Airway epithelial cell (primary cell): ENCODE data around the gene GEMIN2. TPM values are rescaled to one million over a fixed set of nuclear protein-coding genes. Genes with fewer than 3 reads are reported as not detected.

Experiments
- total RNA-seq: library from RNA; depleted of rRNA; stranded (reverse); fragments of >200 nt; gene quantifications from 2 replicates; pipeline ENCODE4 v1.2.3, GENCODE V29; 2015

Gene GEMIN2
- 29.5 and 45.6 TPM in 2 replicates for total RNA-seq

GRCh38 chr14:39114073-39114838 lies at the start of gene GEMIN2:
GEMIN2 (plus strand) TSS chr14:39114323; CDS start chr14:39114339, 16 bp downstream.

GRCh38 chr14:39102969-39103957 lies 10.9 kb upstream of the GEMIN2 start, which contains the start of gene SEC23A:
SEC23A (minus strand) TSS chr14:39103235; CDS start chr14:39096118, 7,117 bp downstream.

DNA sequence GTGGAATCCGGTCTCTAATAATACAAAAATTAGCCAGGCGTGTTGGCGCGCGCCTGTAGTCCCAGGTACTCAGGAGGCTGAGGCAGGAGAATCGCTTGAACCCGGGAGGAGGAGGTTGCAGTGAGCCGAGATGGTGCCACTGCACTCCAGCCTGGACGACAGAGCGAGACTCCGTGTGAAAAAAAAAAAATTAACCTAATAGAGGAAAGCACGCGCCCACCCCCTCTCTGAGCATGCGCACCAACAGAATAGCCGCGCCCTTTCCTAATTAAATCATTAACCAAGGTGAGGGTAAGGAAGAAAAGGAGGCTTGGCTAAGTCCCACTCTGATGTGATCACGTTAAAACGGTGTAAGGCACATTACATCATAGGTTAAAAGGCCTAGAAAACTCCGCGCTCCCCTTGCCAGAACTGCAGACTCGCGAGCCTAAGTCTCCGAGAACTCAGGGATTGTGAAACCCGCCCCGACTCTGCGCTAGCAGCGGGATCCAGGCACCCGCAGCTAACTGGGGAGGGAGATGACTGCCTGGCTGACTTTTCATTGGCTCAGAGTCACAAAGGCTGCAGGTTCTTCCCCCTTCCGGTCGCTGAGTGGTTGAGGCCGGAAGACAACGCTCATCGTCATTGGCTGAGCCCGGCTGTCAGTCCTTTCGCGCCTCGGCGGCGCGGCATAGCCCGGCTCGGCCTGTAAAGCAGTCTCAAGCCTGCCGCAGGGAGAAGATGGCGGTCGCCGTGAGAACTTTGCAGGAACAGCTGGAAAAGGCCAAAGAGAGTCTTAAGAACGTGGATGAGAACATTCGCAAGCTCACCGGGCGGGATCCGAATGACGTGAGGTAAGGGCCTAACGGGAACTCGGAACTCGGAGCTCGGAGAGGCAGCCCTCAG lies 60.7 kb downstream of the GEMIN2 start, which contains the start of gene PNN:
Gene PNN, plus strand, starts transcription at position 695 of the 885 bp plus-strand sequence. Its CDS starts 26 bp downstream, at position 721.

Other genes starting within 250 kb of the GEMIN2 start
- gene SEC23A, start 11.1 kb upstream of the GEMIN2 start, total RNA-seq, result 63.2 and 68.4 TPM in 2 replicates
- 15.5 and 26.7 TPM in 2 replicates for gene TRAPPC6B, start 56.0 kb downstream of the GEMIN2 start, total RNA-seq
- 19.1 and 21.4 TPM in 2 replicates for gene PNN, start 60.9 kb downstream of the GEMIN2 start, total RNA-seq
- 16.4 and 20.0 TPM in 2 replicates for gene MIA2, start 119.6 kb downstream of the GEMIN2 start, total RNA-seq